Epithelial cell of prostate (primary cell): ENCODE results near the gene CROCC2.
"Not testable (repeated sequence)": the region's sequence is repeated elsewhere in the genome, so short reads cannot be mapped to it uniquely, and the experiment has no call there.

Experiments
- DNase-seq: peaks from one replicate; pipeline ENCODE4 v3.0.0-alpha.2; 2011; ENCODE audit warnings: low read depth, low spot score
- H3K27ac ChIP-seq: fragments of 450-650 bp; 2 replicates; pipeline ENCODE4 v1.5.1; 2017; ENCODE audit warnings: mild to moderate bottlenecking

The CROCC2 gene

DNA sequence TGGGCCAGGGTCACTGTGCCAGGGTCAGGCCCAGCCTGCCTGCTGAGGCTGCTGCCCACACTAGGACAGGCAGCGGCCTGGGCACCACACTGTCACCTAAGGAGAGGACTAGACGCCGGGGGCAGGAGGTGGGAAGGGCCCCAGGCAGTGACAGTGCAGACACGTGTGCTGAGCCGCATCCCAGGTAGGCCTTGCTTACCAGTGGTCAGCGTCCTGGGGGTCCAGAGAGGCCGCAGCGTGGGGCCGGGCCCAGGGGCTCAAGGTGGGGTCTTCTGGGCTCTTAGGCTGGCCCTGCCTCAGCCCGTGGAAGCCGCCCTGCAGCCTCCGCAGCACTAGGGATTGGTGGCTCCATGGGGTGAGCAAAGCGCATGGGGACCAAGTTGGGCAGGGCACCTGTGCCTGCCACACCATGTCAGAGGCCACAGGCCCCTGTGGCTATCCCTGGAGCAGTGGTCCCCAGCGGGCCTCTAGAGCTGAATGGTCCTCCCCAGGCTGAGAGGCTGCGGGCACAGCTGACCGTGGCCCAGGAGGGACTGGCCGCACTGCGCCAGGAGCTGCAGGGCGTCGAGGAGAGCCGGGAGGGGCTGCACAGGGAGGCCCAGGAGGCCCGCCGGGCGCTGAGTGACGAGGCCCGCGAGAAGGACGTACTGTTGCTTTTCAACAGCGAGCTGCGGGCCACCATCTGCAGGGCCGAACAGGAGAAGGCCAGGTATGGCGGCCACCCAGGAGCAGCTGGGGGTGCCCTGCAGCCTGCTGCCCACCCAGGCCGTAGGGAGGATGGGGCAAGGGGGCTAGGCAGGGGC is 57.1 kb downstream of the CROCC2 start:
- H3K27ac ChIP-seq = no peak overlapping the region
- no peak for DNase-seq

DNA sequence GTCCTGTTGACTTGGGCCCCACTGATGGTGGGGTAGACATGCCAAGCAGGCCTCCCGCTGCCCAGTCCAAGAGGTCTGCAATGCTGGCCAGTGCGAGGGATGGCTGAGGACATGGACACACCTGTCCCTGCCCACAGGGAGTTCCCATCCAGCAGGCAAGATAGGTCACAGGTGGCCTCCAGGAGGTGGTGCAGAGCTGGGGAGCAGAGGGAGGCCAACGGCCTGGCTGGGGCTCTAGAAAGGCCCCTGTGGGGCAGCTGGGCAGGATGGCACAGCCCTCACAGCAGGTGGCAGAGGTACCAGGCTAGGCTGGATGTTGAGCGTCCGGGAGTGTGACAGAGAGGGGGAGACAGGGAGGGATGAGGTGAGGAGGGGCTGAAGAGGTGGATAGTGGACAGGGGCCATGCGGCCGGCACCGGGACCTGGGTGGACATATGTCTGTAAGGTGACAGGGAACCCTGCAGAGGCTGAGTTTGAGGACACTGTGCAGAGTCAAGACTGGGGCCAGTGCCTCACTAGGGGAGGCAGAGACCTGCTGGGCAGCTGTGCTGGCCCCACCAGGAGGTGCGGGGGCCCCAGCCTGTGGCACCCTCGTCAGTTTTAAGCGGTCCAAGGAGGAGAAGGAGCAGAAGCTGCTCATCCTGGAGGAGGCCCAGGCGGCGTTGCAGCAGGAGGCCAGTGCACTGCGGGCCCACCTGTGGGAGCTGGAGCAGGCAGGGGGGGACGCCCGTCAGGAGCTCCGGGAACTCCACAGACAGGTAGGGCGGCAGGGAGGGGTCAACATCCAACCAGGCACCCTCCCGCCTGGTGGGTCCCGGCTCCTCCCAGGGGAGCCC is 58.0 kb downstream of the CROCC2 start:
- H3K27ac ChIP-seq = no peak overlapping the region
- no peak for DNase-seq

GRCh38 chr2:240964704-240965295 is 58.7 kb downstream of the CROCC2 start:
- no peak for DNase-seq

DNA sequence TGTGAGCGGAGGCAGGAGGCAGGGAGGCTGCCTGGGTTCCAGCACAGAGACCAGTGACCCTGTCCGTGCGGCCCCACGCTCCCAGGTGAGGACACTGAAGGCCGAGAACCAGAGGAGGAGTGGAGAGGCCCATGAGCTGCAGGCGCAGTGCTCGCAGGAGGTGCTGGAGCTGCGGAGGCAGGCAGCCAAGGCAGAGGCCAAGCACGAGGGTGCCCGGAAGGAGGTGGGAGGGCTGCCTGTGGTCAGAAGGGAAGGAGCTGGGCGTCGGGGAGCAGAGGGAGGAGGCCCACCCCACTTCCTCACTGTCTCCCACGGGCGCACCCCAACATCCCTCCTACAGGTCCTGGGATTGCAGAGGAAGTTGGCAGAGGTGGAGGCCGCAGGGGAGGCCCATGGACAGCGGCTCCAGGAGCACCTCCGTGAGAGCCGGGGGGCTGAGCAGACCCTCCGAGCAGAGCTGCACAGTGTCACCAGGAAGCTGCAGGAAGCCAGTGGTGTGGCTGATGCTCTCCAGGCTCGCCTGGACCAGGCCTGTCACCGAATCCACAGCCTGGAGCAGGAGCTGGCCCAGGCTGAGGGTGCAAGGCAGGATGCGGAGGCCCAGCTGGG is 59.3 kb downstream of the CROCC2 start:
- no peak for DNase-seq
- H3K27ac ChIP-seq = no peak overlapping the region

More at GRCh38 chr2:240964704-240965295, 58.7 kb downstream of the CROCC2 start:
- H3K27ac ChIP-seq = no peak overlapping the region

GRCh38 chr2:240965905-240966456 is 59.8 kb downstream of the CROCC2 start:
- no peak overlapping the region for H3K27ac ChIP-seq
- DNase-seq = no peak

DNA sequence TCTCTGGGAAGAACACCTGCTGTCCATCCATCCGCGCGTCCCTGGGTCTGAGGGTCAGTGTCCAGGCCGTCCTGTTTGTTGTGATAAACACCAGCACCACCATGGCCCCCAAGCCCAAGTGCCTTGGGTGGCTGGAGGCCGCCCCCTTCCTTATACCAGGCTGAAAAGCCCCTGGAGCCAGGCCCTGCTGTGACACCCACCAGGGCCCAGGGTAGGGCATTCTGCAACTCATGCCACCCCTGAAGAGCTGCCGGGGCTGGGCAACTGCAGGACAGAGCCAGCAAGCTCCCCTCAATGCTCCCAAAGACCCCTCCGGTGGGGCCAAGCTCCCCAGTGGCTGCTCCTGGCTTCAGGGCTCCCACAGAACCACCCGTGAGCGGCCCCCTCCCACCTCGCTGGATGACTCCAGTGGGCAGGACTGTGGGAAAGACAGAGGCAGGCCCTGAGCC is 60.3 kb downstream of the CROCC2 start:
- no peak for DNase-seq
- no peak overlapping the region for H3K27ac ChIP-seq

- no peak overlapping the region for H3K27ac ChIP-seq
- no peak for DNase-seq
Measured at GRCh38 chr2:240966906-240967680, 61.0 kb downstream of the CROCC2 start.

- no peak for DNase-seq
- no peak overlapping the region for H3K27ac ChIP-seq
Measured at GRCh38 chr2:240967681-240968621, 61.8 kb downstream of the CROCC2 start.

GRCh38 chr2:240968731-240969624 is 62.8 kb downstream of the CROCC2 start:
- DNase-seq = no peak
- H3K27ac ChIP-seq = no peak overlapping the region

DNA sequence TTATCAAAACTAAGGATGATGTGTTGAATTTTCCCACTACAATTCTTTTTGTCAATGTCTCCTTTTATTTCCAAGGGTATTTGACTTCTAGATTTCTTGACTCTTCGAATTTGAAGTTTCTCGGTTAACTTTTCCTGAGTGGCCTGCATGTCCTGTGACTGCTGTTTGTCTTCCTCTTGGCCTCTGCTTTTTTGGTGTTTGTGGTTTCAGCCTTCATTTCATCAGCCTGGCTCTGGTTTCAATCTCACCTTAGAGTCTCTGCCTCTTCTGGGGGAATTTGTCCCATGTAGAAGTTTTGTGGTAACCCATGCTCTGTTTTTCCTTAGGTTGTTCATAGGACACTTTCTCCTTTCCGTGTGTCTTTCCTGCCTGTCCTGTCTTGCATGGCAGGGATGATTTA is 64.0 kb downstream of the CROCC2 start:
- DNase-seq = no peak
- no peak overlapping the region for H3K27ac ChIP-seq

DNA sequence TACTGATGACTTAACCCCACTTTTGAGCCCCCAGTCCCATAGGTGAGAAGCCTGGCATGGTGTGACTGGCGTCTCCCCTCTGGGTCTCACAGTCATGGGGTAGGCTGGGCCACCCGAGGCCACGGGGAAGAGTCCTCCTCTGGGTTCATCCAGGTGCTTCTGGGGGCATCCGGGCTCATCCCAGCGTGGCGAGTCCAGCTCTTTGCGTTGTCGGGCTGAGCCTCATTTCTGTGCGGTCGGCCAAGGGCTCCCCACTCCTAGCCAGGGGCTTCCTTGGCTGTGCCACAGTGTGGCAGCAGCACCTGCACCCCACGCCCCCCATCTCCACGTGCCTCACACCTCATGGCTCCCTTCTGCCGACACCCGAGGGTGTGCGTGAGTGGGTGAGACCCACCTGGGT is 64.7 kb downstream of the CROCC2 start:
- H3K27ac ChIP-seq = no peak overlapping the region
- no peak for DNase-seq

DNA sequence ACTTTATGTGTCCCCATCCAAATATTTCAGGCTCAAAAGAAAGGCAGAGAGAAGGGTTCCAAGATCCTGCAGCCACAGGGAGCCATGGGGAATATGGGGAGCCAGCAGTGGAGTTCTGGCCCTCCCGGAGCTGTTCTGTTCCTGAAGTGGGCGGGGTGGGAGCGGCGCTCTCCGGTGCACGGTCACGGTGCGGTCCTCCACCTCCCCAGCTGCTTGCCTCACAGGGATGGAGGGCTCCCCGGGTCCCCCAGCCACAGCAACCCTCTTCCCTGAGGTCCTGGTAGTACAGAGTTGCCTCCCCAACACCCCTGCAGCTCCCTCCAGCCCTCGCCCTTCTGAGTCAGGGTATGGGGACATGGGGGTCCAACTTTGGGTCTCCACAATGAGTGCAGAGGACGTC is 66.1 kb downstream of the CROCC2 start:
- DNase-seq = no peak
- no peak overlapping the region for H3K27ac ChIP-seq

GRCh38 chr2:240972636-240973521 is 66.7 kb downstream of the CROCC2 start:
- no peak for DNase-seq
- H3K27ac ChIP-seq = no peak overlapping the region

- DNase-seq = no peak
- no peak overlapping the region for H3K27ac ChIP-seq
Measured at GRCh38 chr2:240974771-240975572, 68.8 kb downstream of the CROCC2 start.

GRCh38 chr2:240975903-240976302 is 69.8 kb downstream of the CROCC2 start:
- DNase-seq, H3K27ac ChIP-seq: not testable (repeated sequence)

GRCh38 chr2:240981280-240981679 is 75.1 kb downstream of the CROCC2 start:
- H3K27ac ChIP-seq = no peak overlapping the region
- DNase-seq = no peak
